Measurements from ENCODE around the gene UBQLN2.
"Not testable (repeated sequence)": the region's sequence is repeated elsewhere in the genome, so short reads cannot be mapped to it uniquely, and the experiment has no call there.

The UBQLN2 gene

DNA sequence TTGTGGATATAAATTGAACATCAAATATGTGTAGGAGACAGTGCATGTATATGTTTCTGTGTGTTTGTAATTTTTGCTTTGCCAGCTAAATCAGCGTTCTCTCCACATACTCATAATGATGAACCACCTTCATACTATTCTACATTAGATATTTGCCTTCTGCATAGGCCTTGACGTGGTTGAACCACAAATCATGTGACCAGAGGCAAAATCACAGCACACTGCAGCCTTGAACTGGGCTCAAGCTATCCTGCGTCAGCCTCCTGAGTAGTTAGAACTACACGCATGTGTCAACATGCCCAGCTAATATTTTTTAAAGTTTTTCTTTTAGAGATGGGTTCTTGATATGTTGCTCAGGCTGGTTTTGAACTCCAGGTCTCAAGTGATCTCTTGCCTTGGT lies 9.5 kb downstream of the UBQLN2 start:
- Histone ChIP-seq H3K4me3 (ENCODE audit: low read depth in 1 of 2, low read length in 2 of 2) (no peak overlapping the region), H3K4me1 (ENCODE audit: insufficient read depth, low read length) (no peaks in the 10 kb centered on the region), H3K36me3 (ENCODE audit: insufficient read depth, low read length) (no peaks in the 10 kb centered on the region), H3K9ac (ENCODE audit: low read length) (no peak overlapping the region), H3K9me3 (ENCODE audit: low read length) (no peaks in the 10 kb centered on the region), H3K27me3 (ENCODE audit: control insufficient read depth in 1 of 2, insufficient read depth in 2 of 2, low read length in 2 of 2) (no peaks in the 10 kb centered on the region), H3K27ac (ENCODE audit: low read depth, low read length) (no peak overlapping the region)

DNA sequence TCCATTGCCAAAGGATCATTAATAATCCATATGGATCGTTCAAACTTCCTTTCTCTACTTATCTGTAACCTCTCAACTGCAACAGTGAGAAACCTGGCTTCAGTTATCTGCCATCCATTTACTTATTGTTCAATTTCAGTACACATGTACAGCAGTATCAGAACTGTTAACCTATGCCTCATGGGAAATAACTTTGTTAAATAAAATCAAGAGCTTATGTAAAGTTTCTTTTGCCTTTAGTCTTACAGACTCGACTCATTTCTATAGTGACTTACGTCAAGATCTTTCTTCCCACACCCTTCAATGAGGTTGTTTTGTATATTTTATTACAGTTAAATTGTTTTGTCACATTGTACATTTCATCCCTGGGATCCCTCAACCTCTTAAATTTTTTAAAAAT lies 11.4 kb downstream of the UBQLN2 start:
- no peak overlapping the region for H3K9ac ChIP-seq (ENCODE audit: low read length)
- H3K4me3 ChIP-seq (ENCODE audit: low read depth in 1 of 2, low read length in 2 of 2) = no peak overlapping the region
- H3K4me1 ChIP-seq (ENCODE audit: insufficient read depth, low read length) = no peaks in the 10 kb centered on the region
- H3K9me3 ChIP-seq (ENCODE audit: low read length) = no peaks in the 10 kb centered on the region
- no peak overlapping the region for H3K27ac ChIP-seq (ENCODE audit: low read depth, low read length)
- no peaks in the 10 kb centered on the region for H3K27me3 ChIP-seq (ENCODE audit: control insufficient read depth in 1 of 2, insufficient read depth in 2 of 2, low read length in 2 of 2)
- H3K36me3 ChIP-seq (ENCODE audit: insufficient read depth, low read length) = no peaks in the 10 kb centered on the region

DNA sequence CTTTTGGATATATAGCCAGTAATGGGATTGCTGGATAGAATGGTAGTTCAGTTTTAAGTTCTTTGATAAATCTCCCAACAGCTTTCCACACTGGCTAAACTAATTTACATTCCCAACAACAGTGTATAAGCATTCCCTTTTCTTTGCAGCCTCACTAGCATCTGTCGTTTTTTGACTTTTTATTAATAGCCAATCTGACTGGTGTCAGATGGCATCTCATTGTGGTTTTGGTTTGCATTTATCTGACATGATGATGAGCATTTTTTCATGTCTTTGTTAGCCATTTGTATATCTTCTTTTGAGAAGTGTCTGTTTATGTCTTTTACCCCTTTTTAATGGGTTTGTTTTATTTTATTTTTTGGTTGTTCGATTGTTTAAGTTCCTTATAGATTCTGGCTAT lies 13.3 kb downstream of the UBQLN2 start:
- no peak overlapping the region for H3K27ac ChIP-seq (ENCODE audit: low read depth, low read length)
- H3K4me3 ChIP-seq (ENCODE audit: low read depth in 1 of 2, low read length in 2 of 2) = no peak overlapping the region
- no peaks in the 10 kb centered on the region for H3K4me1 ChIP-seq (ENCODE audit: insufficient read depth, low read length)
- no peaks in the 10 kb centered on the region for H3K27me3 ChIP-seq (ENCODE audit: control insufficient read depth in 1 of 2, insufficient read depth in 2 of 2, low read length in 2 of 2)
- H3K9ac ChIP-seq (ENCODE audit: low read length) = no peak overlapping the region
- no peaks in the 10 kb centered on the region for H3K9me3 ChIP-seq (ENCODE audit: low read length)
- no peaks in the 10 kb centered on the region for H3K36me3 ChIP-seq (ENCODE audit: insufficient read depth, low read length)

DNA sequence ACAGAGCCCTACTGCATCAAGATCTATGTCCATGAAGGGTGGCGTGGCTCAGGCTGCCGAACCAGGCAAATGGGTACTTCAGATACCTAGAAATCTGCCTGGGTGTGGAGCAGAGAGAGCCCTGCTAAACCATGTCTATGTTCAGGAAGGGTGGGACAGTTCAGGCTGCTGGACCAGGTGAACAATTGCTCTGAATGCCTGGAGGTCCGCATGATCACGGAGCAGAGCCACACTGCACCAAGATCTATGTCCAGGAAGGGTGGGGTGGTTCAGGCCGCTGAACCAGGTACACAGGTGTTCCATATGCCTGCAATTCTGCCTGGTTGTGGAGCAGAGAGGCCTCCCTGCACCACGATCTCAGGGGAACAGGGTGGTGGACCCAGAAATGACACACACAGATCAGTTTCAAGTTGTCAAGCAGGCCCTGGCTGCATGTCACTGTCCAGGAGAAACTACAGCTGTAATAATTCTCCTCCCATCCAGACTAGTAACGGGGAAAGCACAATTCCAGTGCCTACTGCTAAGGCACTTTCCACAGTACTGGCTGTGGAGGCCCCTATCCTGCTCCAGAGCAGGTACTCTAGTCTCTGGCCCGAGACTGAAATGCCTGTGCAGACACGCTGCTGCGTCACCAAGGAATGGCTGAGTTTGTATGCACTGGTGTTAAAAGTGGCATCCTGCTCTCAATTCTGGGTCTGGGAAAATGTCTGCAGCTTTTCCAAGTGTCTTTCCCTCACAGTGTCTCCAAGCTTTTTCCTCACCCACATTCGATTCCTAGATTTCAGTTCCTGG lies 25.2 kb downstream of the UBQLN2 start:
- Histone ChIP-seq H3K9ac (ENCODE audit: low read length) (no peak overlapping the region), H3K9me3 (ENCODE audit: low read length) (no peaks in the 10 kb centered on the region), H3K27ac (ENCODE audit: low read depth, low read length) (no peak overlapping the region), H3K4me1 (ENCODE audit: insufficient read depth, low read length) (no peaks in the 10 kb centered on the region), H3K36me3 (ENCODE audit: insufficient read depth, low read length) (no peaks in the 10 kb centered on the region), H3K27me3 (ENCODE audit: control insufficient read depth in 1 of 2, insufficient read depth in 2 of 2, low read length in 2 of 2) (no peaks in the 10 kb centered on the region), H3K4me3 (ENCODE audit: low read depth in 1 of 2, low read length in 2 of 2) (no peak overlapping the region)

DNA sequence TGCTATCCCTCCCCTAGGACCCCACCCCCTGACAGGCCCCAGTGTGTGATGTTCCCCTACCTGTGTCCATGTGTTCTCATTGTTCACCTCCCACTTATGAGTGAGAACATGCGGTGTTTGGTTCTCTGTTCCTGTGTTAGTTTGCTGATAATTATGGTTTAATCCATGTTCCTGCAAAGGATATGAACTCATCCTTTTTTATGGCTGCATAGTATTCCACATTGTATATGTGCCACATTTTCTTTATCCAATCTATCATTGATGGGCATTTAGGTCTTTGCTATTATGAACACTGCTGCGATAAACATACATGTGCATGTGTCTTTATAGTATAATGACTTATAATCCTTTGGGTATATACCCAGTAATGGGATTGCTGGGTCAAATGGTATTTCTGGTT lies 28.4 kb downstream of the UBQLN2 start:
- H3K27ac ChIP-seq (ENCODE audit: low read depth, low read length); H3K27me3 ChIP-seq (ENCODE audit: control insufficient read depth in 1 of 2, insufficient read depth in 2 of 2, low read length in 2 of 2); H3K4me1 ChIP-seq (ENCODE audit: insufficient read depth, low read length); H3K4me3 ChIP-seq (ENCODE audit: low read depth in 1 of 2, low read length in 2 of 2); H3K9me3 ChIP-seq (ENCODE audit: low read length); H3K36me3 ChIP-seq (ENCODE audit: insufficient read depth, low read length); H3K9ac ChIP-seq (ENCODE audit: low read length): not testable (repeated sequence)

DNA sequence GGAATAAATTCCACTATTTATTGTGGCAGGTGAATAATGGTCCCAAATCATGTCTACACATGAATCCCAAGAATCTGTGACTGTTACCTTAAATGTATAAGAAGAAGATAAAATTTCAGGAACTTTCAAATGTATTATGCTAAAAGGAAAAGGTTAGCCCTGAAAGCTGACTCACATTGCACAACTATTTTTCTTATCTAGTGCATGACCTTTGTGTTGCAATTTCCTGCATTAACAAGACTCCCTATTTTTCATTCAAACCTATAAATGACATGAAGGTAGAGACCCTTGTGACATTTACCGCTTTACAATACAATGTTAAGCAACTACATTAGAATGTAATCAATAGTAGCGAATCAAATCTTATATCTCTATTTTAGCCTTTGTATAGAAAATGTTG lies 36.7 kb downstream of the UBQLN2 start:
- Histone ChIP-seq H3K9me3 (ENCODE audit: low read length) (no peaks in the 10 kb centered on the region), H3K27ac (ENCODE audit: low read depth, low read length) (no peak overlapping the region), H3K4me1 (ENCODE audit: insufficient read depth, low read length) (no peaks in the 10 kb centered on the region)

DNA sequence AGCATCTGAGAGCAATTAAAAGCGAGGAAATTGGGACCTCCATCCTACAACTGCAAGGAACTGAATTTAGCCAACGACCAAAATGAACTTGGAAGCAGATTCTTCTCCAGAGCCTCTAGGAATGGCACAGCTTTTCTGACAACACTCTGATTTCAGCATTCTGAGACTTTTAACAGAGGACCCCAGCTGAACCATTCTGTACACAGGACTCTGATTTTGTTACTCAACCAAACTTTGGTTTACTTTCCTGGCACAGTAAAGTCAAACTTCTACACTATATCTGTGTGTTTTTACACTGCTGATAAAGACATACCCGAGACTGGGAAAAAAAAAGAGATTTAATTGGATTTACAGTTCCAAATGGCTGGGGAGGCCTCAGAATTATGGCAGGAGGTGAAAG lies 37.6 kb downstream of the UBQLN2 start:
- H3K9ac ChIP-seq (ENCODE audit: low read length) = no peak overlapping the region
- no peaks in the 10 kb centered on the region for H3K4me1 ChIP-seq (ENCODE audit: insufficient read depth, low read length)
- no peaks in the 10 kb centered on the region for H3K9me3 ChIP-seq (ENCODE audit: low read length)
- no peak overlapping the region for H3K27ac ChIP-seq (ENCODE audit: low read depth, low read length)
- no peak overlapping the region for H3K4me3 ChIP-seq (ENCODE audit: low read depth in 1 of 2, low read length in 2 of 2)
- H3K27me3 ChIP-seq (ENCODE audit: control insufficient read depth in 1 of 2, insufficient read depth in 2 of 2, low read length in 2 of 2) = peaks cover 0 to 6% of the 10 kb centered on the region in 2 donors
- no peaks in the 10 kb centered on the region for H3K36me3 ChIP-seq (ENCODE audit: insufficient read depth, low read length)

More for the DNA sequence above, 36.7 kb downstream of the UBQLN2 start:
- Histone ChIP-seq H3K36me3 (ENCODE audit: insufficient read depth, low read length) (no peaks in the 10 kb centered on the region), H3K9ac (ENCODE audit: low read length) (no peak overlapping the region), H3K4me3 (ENCODE audit: low read depth in 1 of 2, low read length in 2 of 2) (no peak overlapping the region), H3K27me3 (ENCODE audit: control insufficient read depth in 1 of 2, insufficient read depth in 2 of 2, low read length in 2 of 2) (peaks cover 0 to 6% of the 10 kb centered on the region in 2 donors)

DNA sequence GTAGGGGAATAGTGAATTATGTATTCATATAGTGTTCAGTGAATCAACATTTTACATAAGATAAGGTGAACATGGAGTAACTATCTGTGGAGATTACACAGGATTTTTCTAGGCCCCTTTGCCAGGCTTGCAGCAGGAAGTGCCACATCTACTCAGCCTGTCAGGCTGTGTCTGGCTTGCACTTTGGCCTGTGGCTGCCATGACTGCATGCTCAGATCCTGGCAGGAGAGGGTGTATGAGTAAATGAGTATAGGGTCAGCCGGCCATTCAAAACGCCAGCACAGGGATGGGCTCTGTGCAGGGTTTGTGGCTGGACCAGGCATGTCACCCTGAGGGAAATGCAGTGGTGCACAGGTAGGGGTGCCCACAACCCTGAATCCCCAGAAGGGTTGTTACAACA lies 51.9 kb downstream of the UBQLN2 start:
- no peak overlapping the region for H3K27ac ChIP-seq (ENCODE audit: low read depth, low read length)
- no peaks in the 10 kb centered on the region for H3K36me3 ChIP-seq (ENCODE audit: insufficient read depth, low read length)

More for the DNA sequence above, 51.9 kb downstream of the UBQLN2 start:
- H3K27me3 ChIP-seq (ENCODE audit: control insufficient read depth in 1 of 2, insufficient read depth in 2 of 2, low read length in 2 of 2) = no peaks in the 10 kb centered on the region
- H3K4me3 ChIP-seq (ENCODE audit: low read depth in 1 of 2, low read length in 2 of 2) = no peak overlapping the region
- H3K9me3 ChIP-seq (ENCODE audit: low read length) = no peaks in the 10 kb centered on the region
- H3K9ac ChIP-seq (ENCODE audit: low read length) = no peak overlapping the region
- no peaks in the 10 kb centered on the region for H3K4me1 ChIP-seq (ENCODE audit: insufficient read depth, low read length)
